PFSK-1 (cell line): ENCODE measurements around the gene PAWR.

Experiments used
- POLR2AphosphoS5 ChIP-seq: IDR thresholded peaks from 2 replicates; pipeline ENCODE4 v1.6.1; 2012; ENCODE audit warnings: low read depth, mild to moderate bottlenecking, control low read depth, low read length, moderate library complexity
- REST ChIP-seq, 2 experiments: IDR thresholded peaks; 2 replicates each; pipeline versions ENCODE4 v1.6.1 to v1.8.0; 2011 to 2012; ENCODE audit warnings: low read depth in 2 of 2, low read length in 2 of 2, control low read depth in 1 of 2, inconsistent platforms in 1 of 2, mild to moderate bottlenecking in 1 of 2, moderate library complexity in 1 of 2; ENCODE audit not compliant: insufficient read depth in 1 of 2
- SIN3A ChIP-seq: IDR thresholded peaks from 2 replicates; pipeline ENCODE4 v1.6.1; 2012; ENCODE audit warnings: mild to moderate bottlenecking, low read length, moderate library complexity, borderline replicate concordance; ENCODE audit not compliant: insufficient read depth
- TAF1 ChIP-seq: IDR thresholded peaks from 2 replicates; pipeline ENCODE4 v1.6.1; 2012; ENCODE audit warnings: low read length, control low read depth, borderline replicate concordance; ENCODE audit not compliant: insufficient read depth

DNA sequence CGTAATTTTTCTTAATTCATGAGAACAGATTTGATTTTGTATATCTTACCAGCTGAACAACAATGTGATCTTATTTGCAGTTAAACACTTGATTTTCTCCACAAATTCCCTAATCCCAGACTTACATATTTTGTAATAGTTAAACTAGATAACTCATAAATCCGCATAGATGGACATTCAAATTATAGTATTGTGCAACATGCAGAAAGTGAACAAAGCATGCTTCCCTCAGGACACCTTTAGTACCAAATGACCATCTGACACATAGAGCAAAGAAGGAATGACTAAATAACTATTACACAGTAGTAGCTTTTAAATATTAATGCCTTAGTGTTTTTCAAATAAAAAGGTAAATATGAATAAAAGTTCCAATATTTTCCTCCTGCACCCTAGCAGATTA lies 88.9 kb downstream of the PAWR start:
- TF ChIP-seq REST (IDR thresholded peaks at IDR 0.05; ENCODE audit: insufficient read depth in 1 of 2, low read depth in 2 of 2, low read length in 2 of 2) = no peak
- no peak for TF ChIP-seq POLR2AphosphoS5
- no peak for TF ChIP-seq SIN3A
- no peak for TF ChIP-seq TAF1
